Neural crest cell (in vitro differentiated cells): ENCODE measurements around the gene CSNK1E. TPM values are rescaled to one million over a fixed set of nuclear protein-coding genes. Genes with fewer than 3 reads are reported as not detected.

Experiments
- DNase-seq: peaks from one replicate; pipeline ENCODE4 v3.0.0; 2021; ENCODE audit warnings: low read depth, mixed read lengths, low spot score
- H3K27ac Mint-ChIP-seq: one replicate; pipeline ENCODE4 v1.8.0; 2021; ENCODE audit warnings: mild to moderate bottlenecking, mixed read lengths; ENCODE audit not compliant: unreplicated experiment
- H3K27me3 Mint-ChIP-seq: 2 replicates; pipeline ENCODE4 v1.8.0; 2021; ENCODE audit warnings: low read depth, mild to moderate bottlenecking, mixed read lengths
- H3K36me3 Mint-ChIP-seq: 2 replicates; pipeline ENCODE4 v1.8.0; 2021; ENCODE audit warnings: low read depth, mild to moderate bottlenecking, mixed read lengths
- H3K4me1 Mint-ChIP-seq: 2 replicates; pipeline ENCODE4 v1.8.0; 2021; ENCODE audit warnings: mixed read lengths
- H3K4me3 Mint-ChIP-seq: one replicate; pipeline ENCODE4 v1.8.0; 2021; ENCODE audit warnings: mild to moderate bottlenecking, mixed read lengths
- H3K9me3 Mint-ChIP-seq: 2 replicates; pipeline ENCODE4 v1.8.0; 2021; ENCODE audit warnings: mixed read lengths
- total RNA-seq: library from RNA; stranded (reverse); gene quantifications from 2 replicates; pipeline ENCODE4 v1.2.1, GENCODE V29; 2021
- TF ChIP-seq, protein P1 (sequence below): fragments of 200-600 bp; sonication (generic); conservative IDR thresholded peaks from 2 replicates; pipeline ENCODE4 v1.5.0; 2021; ENCODE audit warnings: antibody characterized with exemption, mild to moderate bottlenecking

Gene CSNK1E
- total RNA-seq, 1 donor from 2014 or later: 250 TPM

DNA sequence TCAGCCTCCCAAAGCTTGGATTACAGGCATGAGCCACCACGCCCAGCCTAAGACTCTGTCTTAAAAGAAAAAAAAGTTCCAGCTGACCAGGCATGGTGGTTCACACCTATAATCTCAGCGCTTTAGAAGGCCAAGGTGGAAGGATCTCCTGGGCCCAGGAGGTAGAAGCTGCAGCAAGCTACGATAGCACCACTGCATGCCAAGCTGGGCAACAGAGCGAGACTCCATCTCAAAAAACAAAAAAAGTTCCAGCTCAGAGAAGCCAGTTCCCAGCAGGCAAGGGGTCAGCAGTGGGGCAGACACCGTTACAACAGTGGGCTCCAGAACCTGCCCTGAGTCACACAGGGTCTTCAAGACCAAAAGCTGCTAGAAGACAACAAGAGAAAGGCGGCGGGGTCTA, 47.8 kb downstream of the CSNK1E start:
- no peaks in the 10 kb centered on the region for H3K9me3 Mint-ChIP-seq
- no peak overlapping the region for H3K27ac Mint-ChIP-seq
- peaks cover 47% of the 10 kb centered on the region for H3K4me1 Mint-ChIP-seq
- no peaks in the 10 kb centered on the region for H3K36me3 Mint-ChIP-seq
- TF ChIP-seq, protein P1, sequence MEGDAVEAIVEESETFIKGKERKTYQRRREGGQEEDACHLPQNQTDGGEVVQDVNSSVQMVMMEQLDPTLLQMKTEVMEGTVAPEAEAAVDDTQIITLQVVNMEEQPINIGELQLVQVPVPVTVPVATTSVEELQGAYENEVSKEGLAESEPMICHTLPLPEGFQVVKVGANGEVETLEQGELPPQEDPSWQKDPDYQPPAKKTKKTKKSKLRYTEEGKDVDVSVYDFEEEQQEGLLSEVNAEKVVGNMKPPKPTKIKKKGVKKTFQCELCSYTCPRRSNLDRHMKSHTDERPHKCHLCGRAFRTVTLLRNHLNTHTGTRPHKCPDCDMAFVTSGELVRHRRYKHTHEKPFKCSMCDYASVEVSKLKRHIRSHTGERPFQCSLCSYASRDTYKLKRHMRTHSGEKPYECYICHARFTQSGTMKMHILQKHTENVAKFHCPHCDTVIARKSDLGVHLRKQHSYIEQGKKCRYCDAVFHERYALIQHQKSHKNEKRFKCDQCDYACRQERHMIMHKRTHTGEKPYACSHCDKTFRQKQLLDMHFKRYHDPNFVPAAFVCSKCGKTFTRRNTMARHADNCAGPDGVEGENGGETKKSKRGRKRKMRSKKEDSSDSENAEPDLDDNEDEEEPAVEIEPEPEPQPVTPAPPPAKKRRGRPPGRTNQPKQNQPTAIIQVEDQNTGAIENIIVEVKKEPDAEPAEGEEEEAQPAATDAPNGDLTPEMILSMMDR: no peak
- DNase-seq: no peak
- peak overlapping the region; percentile 61 for H3K4me3 Mint-ChIP-seq
- H3K27me3 Mint-ChIP-seq: no peaks in the 10 kb centered on the region

DNA sequence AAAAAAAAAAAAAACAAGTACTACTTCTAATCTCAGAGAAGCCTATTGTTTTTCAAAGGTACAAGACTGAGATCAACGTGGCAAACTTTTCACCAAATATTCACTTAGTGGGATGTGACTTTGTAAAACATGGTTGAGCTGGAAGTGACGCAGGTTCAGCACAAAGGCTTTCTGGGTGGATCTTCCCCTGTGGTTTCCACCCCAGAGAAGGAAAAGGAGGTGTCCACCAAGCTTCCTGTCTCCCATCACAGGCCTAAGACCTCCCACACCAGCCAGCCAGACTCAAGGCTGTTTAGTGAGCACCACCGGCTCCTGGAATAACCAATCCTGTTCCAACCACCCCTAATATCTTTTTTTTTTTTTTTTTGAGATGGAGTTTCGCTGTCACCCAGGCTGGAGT, 50.1 kb downstream of the CSNK1E start:
- no peak for DNase-seq
- Mint-ChIP-seq H3K27me3 (no peaks in the 10 kb centered on the region), H3K36me3 (peaks cover 4% of the 10 kb centered on the region), H3K4me1 (peaks cover 44% of the 10 kb centered on the region), H3K4me3 (no peak overlapping the region), H3K9me3 (no peaks in the 10 kb centered on the region), H3K27ac (no peak overlapping the region)
- TF ChIP-seq, protein P1: no peak

DNA sequence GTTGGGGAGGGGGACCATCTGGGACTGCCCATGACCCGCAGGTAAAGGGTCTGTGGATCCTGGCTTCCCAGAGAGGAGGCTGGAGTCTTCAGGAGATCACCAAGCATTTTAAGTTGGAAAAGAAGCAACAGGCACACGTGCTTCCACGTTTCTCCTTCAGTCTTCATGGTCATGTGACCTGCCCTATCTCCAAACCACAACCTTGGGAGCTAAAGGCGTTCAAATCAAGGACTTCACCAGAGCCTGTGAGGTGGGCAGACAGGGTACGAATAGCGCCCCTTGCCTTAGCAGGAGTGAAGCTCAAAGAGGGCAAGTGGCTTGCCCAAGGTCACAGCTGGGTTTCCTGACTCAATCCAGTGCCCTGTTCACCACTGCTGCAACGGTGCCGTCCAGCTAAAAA, 51.1 kb downstream of the CSNK1E start:
- Mint-ChIP-seq H3K9me3 (no peaks in the 10 kb centered on the region), H3K4me1 (peaks cover 44% of the 10 kb centered on the region), H3K27ac (no peak overlapping the region), H3K36me3 (peaks cover 4% of the 10 kb centered on the region), H3K4me3 (no peak overlapping the region), H3K27me3 (no peaks in the 10 kb centered on the region)
- no peak for DNase-seq
- TF ChIP-seq, protein P1: no peak

DNA sequence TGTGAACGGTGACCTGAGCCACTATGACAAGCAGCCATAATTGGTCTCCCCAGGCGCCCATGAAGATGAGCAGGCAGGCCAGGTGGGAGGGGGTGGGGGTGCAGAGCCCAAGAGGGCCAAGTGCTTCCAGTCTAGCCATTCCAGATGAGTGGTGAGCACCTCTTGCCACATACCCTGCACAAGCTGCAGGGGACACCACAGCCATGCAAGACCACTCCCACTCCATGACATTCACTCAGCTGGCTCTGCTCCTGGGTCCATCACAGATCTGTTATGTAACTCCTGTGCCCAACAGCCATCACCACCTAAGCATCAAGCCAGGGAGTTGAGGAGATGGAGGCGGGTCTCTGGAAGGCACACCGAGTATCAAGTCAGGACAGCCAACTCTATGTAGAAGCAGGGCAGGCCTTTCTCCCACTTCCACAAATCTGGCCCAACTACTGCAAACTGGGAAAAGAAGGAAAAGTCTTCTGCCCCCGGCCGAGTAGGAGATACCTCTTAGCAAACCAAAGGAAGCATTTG, 52.9 kb downstream of the CSNK1E start:
- Mint-ChIP-seq H3K27ac (peak overlapping the region; percentile 62), H3K4me3 (no peak overlapping the region), H3K4me1 (peaks cover 41% of the 10 kb centered on the region), H3K27me3 (no peaks in the 10 kb centered on the region), H3K36me3 (peaks cover 4% of the 10 kb centered on the region), H3K9me3 (no peaks in the 10 kb centered on the region)
- no peak for DNase-seq
- TF ChIP-seq, protein P1: no peak

DNA sequence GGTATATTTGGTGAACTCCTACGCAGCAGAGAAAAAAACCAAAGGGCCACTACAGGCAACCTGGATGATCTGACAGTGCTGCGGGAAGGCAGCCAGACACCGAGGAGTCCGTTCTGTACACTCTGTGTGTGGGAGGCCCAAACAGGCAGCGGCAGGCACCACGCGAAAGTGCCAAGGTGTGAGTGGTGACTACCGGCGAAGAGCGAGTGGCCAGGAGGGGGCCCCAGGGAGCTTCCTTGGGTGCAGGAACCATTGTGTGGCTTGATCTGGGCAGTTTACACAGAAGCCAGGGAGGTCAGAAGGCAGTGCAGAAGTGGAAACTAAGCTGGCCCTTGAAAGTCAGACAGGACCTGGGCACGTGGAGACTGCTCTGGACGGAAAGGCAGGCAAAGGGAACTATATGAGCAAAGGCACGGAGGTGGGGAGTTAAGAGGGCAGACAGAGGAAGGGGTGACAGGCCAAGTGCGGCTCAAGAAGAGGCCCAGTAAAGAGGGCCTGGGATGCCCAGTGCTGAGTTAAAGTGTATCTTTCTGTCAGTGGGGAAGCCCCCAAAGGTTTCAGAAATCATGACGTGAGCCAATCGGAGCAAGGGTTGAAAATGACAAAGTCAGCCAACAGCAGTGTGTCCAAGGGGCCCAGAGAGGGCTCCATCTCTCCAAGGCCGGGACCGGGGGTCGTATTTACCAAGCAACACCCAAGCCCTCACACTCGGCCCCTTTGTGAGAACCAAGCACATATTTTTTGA, 55.0 kb downstream of the CSNK1E start:
- H3K27ac Mint-ChIP-seq: peak overlapping the region; percentile 91
- H3K36me3 Mint-ChIP-seq: peaks cover 4% of the 10 kb centered on the region
- peak overlapping the region; percentile 20 for H3K4me3 Mint-ChIP-seq
- H3K4me1 Mint-ChIP-seq: peaks cover 40% of the 10 kb centered on the region
- H3K27me3 Mint-ChIP-seq: no peaks in the 10 kb centered on the region
- no peak for DNase-seq
- TF ChIP-seq, protein P1: peak; percentile 59
- H3K9me3 Mint-ChIP-seq: no peaks in the 10 kb centered on the region
